Neural progenitor cell (in vitro differentiated cells): ENCODE results near the gene ZFR2. TPM values are rescaled to one million over a fixed set of nuclear protein-coding genes. Genes with fewer than 3 reads are reported as not detected.
"Not testable (repeated sequence)": the region's sequence is repeated elsewhere in the genome, so short reads cannot be mapped to it uniquely, and the experiment has no call there.

Experiments
- DNase-seq: peaks from one replicate; pipeline ENCODE4 v3.0.0-alpha.2; 2016; ENCODE audit warnings: low spot score
- H2AFZ ChIP-seq: fragments of 200-600 bp; sonication (generic); replicated peaks from 2 replicates; pipeline ENCODE4 v1.6.1; 2016; ENCODE audit warnings: antibody characterized with exemption
- H3F3A ChIP-seq: fragments of 200-600 bp; sonication (generic); 2 replicates; pipeline ENCODE4 v1.6.1; 2016; ENCODE audit warnings: antibody characterized with exemption, low read depth
- H3K27ac ChIP-seq: fragments of 200-600 bp; sonication (generic); 2 replicates; pipeline ENCODE4 v1.5.1; 2016; ENCODE audit warnings: mild to moderate bottlenecking
- H3K27me3 ChIP-seq: fragments of 200-600 bp; sonication (generic); 2 replicates; pipeline ENCODE4 v1.6.1; 2016; ENCODE audit warnings: mild to moderate bottlenecking, moderate library complexity
- H3K36me3 ChIP-seq: fragments of 200-600 bp; sonication (generic); 2 replicates; pipeline ENCODE4 v1.5.1; 2016
- H3K4me1 ChIP-seq: fragments of 200-600 bp; sonication (generic); 2 replicates; pipeline ENCODE4 v1.6.1; 2016; ENCODE audit warnings: mixed run types
- H3K4me2 ChIP-seq: fragments of 200-600 bp; sonication (generic); 2 replicates; pipeline ENCODE4 v1.6.1; 2016
- H3K4me3 ChIP-seq: fragments of 200-600 bp; sonication (generic); 2 replicates; pipeline ENCODE4 v1.5.1; 2016
- H3K79me2 ChIP-seq: fragments of 200-600 bp; sonication (generic); 2 replicates; pipeline ENCODE4 v1.6.1; 2016; ENCODE audit warnings: low read depth
- H3K9ac ChIP-seq: fragments of 200-600 bp; sonication (generic); 2 replicates; pipeline ENCODE4 v1.6.1; 2016
- H3K9me3 ChIP-seq: fragments of 200-600 bp; sonication (generic); 2 replicates; pipeline ENCODE4 v1.5.1; 2016; ENCODE audit warnings: low read depth
- H4K20me1 ChIP-seq: fragments of 200-600 bp; sonication (generic); 2 replicates; pipeline ENCODE4 v1.6.1; 2016; ENCODE audit warnings: low read depth
- H3K27ac Mint-ChIP-seq: 3 replicates; pipeline ENCODE4 v1.8.0; 2021; ENCODE audit warnings: mixed read lengths
- H3K27me3 Mint-ChIP-seq: 2 replicates; pipeline ENCODE4 v1.8.0; 2022; ENCODE audit warnings: low read depth, mild to moderate bottlenecking, inconsistent platforms, moderate library complexity, mixed read lengths; ENCODE audit not compliant: insufficient read depth
- H3K36me3 Mint-ChIP-seq: 3 replicates; pipeline ENCODE4 v1.8.0; 2021; ENCODE audit warnings: mixed read lengths
- H3K4me1 Mint-ChIP-seq: 3 replicates; pipeline ENCODE4 v1.8.0; 2021; ENCODE audit warnings: mixed read lengths
- H3K4me3 Mint-ChIP-seq: 3 replicates; pipeline ENCODE4 v1.8.0; 2021; ENCODE audit warnings: mild to moderate bottlenecking, moderate library complexity, mixed read lengths
- H3K9me3 Mint-ChIP-seq: 3 replicates; pipeline ENCODE4 v1.8.0; 2020; ENCODE audit warnings: mixed read lengths
- EZH2 ChIP-seq: fragments of 200-600 bp; sonication (generic); IDR thresholded peaks from 2 replicates; pipeline ENCODE4 v1.6.1; 2017; ENCODE audit warnings: antibody characterized with exemption, mild to moderate bottlenecking, moderate library complexity
- EZH2phosphoT487 ChIP-seq: fragments of 200-600 bp; sonication (generic); IDR thresholded peaks from 2 replicates; pipeline ENCODE4 v1.6.1; 2017; ENCODE audit warnings: antibody characterized with exemption
- total RNA-seq: library from RNA; depleted of rRNA; stranded (reverse); fragments of >200 nt; gene quantifications from 2 replicates; pipeline ENCODE4 v1.2.3, GENCODE V29; 2015; ENCODE audit warnings: low replicate concordance
- TF ChIP-seq, protein P1 (sequence below): fragments of 200-600 bp; sonication (generic); IDR thresholded peaks from 2 replicates; pipeline ENCODE4 v1.5.1; 2017; ENCODE audit warnings: antibody characterized with exemption, mild to moderate bottlenecking

ZFR2 gene
- total RNA-seq, 1 donor from 2014 or later = 8.9 TPM

DNA sequence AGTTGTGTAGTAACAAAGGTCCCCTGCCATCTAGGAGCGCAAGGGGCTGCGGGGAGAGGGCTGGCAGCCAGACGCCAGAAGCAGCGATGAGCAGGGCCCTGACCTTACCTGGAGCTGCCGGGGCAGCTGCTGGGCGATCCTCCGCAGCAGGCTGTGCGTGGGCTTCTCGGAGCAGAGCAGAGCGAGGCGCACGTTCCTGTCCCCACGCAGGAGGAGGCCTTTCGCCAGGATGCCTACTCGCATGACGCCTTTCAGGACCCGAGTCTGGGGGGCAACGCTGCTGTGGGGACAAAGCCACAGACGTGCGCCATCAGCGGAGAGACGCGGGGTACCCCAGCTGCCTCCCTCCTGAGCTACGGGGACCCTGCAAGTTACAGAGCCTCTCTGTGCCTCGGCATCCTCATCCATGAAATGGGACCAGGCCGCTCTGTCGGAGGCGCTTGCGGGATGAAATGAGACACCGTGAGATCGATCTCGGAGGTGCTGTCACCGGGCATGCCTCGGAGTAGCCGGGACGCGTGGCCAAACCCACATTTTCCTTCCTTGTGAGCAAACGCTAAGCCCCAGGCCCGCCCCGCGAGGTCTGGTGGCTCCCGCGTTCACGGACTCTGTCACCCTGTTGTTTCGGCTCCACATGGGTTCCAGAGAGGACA, 52.1 kb downstream of the ZFR2 start:
- Histone ChIP-seq H3K36me3 (no peaks in the 10 kb centered on the region), H3K9me3 (no peaks in the 10 kb centered on the region)

DNA sequence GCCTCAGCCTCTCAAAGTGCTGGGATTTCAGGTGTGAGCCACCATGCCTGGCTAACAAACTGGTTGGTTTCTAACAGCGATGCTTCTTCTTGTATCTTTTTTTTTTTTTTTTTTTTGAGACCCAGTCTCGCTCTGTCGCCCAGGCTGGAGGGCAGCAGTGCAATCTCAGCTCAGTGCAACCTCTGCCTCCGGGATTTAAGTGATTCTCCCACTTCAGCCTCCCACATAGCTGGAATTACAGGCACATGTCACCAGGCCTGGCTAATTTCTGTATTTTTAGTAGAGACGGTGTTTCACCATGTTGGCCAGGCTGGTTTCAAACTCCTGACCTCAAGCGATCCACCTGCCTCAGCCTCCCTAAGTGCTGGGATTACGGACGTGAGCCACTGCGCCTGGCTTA, 52.7 kb downstream of the ZFR2 start:
- not testable (repeated sequence) for H3K9ac ChIP-seq, H3K36me3 ChIP-seq, H3K79me2 ChIP-seq, H3K27me3 Mint-ChIP-seq, H3K27ac ChIP-seq, H4K20me1 ChIP-seq, H2AFZ ChIP-seq, H3F3A ChIP-seq, H3K4me3 Mint-ChIP-seq, H3K27me3 ChIP-seq, H3K9me3 Mint-ChIP-seq, DNase-seq, H3K27ac Mint-ChIP-seq, H3K9me3 ChIP-seq, H3K4me1 ChIP-seq, H3K4me3 ChIP-seq, H3K4me2 ChIP-seq, H3K36me3 Mint-ChIP-seq, H3K4me1 Mint-ChIP-seq

More for the DNA sequence above, 52.1 kb downstream of the ZFR2 start:
- Histone ChIP-seq H3K9ac (no peak overlapping the region), H3K4me2 (no peak overlapping the region), H2AFZ (no peak overlapping the region), H3K27me3 (no peaks in the 10 kb centered on the region), H3K4me1 (no peaks in the 10 kb centered on the region), H3K27ac (no peak overlapping the region), H4K20me1 (peaks cover 4% of the 10 kb centered on the region), H3K4me3 (no peak overlapping the region), H3K79me2 (no peaks in the 10 kb centered on the region), H3F3A (no peaks in the 10 kb centered on the region)
- Mint-ChIP-seq H3K27ac (no peak overlapping the region), H3K27me3 (no peaks in the 10 kb centered on the region), H3K4me3 (no peak overlapping the region), H3K4me1 (peaks cover 8% of the 10 kb centered on the region), H3K9me3 (no peaks in the 10 kb centered on the region), H3K36me3 (no peaks in the 10 kb centered on the region)
- TF ChIP-seq EZH2 (no peak), EZH2phosphoT487 (no peak)
- TF ChIP-seq, protein P1, sequence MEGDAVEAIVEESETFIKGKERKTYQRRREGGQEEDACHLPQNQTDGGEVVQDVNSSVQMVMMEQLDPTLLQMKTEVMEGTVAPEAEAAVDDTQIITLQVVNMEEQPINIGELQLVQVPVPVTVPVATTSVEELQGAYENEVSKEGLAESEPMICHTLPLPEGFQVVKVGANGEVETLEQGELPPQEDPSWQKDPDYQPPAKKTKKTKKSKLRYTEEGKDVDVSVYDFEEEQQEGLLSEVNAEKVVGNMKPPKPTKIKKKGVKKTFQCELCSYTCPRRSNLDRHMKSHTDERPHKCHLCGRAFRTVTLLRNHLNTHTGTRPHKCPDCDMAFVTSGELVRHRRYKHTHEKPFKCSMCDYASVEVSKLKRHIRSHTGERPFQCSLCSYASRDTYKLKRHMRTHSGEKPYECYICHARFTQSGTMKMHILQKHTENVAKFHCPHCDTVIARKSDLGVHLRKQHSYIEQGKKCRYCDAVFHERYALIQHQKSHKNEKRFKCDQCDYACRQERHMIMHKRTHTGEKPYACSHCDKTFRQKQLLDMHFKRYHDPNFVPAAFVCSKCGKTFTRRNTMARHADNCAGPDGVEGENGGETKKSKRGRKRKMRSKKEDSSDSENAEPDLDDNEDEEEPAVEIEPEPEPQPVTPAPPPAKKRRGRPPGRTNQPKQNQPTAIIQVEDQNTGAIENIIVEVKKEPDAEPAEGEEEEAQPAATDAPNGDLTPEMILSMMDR = no peak
- DNase-seq = no peak

DNA sequence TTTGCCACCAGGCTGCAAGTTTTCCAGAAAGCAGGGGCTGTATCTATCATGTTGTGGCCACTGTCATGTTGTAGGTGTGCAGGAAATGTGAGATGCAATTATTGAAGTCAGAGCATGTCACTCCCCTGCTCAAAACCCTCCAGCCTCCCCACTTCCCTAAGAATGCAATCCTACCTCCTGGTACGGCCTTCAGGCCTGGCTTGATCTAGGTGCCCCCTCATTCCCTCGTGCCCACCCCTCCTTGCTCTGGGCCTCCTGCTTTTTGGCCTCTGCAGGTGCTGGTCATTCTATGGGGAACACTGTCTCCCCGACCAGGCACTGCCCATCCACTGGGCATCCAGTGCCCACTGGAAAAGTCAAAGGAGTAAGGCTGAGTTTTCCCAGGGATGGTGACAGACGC, 54.2 kb downstream of the ZFR2 start:
- no peak for DNase-seq
- Histone ChIP-seq H3K27ac (no peak overlapping the region), H3K9ac (no peak overlapping the region), H3K4me2 (no peak overlapping the region), H3K36me3 (no peaks in the 10 kb centered on the region), H3K9me3 (no peaks in the 10 kb centered on the region), H3K4me1 (no peaks in the 10 kb centered on the region), H3F3A (no peaks in the 10 kb centered on the region), H3K27me3 (no peaks in the 10 kb centered on the region), H2AFZ (no peak overlapping the region), H3K79me2 (no peaks in the 10 kb centered on the region), H3K4me3 (no peak overlapping the region), H4K20me1 (peaks cover 4% of the 10 kb centered on the region)
- H3K27me3 Mint-ChIP-seq = no peaks in the 10 kb centered on the region
- no peak overlapping the region for H3K4me3 Mint-ChIP-seq
- no peaks in the 10 kb centered on the region for H3K36me3 Mint-ChIP-seq
- no peak overlapping the region for H3K27ac Mint-ChIP-seq
- peaks cover 8% of the 10 kb centered on the region for H3K4me1 Mint-ChIP-seq
- no peaks in the 10 kb centered on the region for H3K9me3 Mint-ChIP-seq
- TF ChIP-seq EZH2 = no peak
- no peak for TF ChIP-seq EZH2phosphoT487
- TF ChIP-seq, protein P1 = no peak

GRCh38 chr19:3813473-3814392, 55.1 kb downstream of the ZFR2 start:
- TF ChIP-seq, protein P1 = no peak
- TF ChIP-seq EZH2 = no peak
- TF ChIP-seq EZH2phosphoT487 = no peak
- Mint-ChIP-seq H3K36me3 (no peaks in the 10 kb centered on the region), H3K27me3 (peaks cover 2% of the 10 kb centered on the region), H3K4me3 (no peak overlapping the region), H3K4me1 (peaks cover 8% of the 10 kb centered on the region), H3K27ac (no peak overlapping the region), H3K9me3 (no peaks in the 10 kb centered on the region)
- no peak overlapping the region for H3K4me2 ChIP-seq
- no peaks in the 10 kb centered on the region for H3F3A ChIP-seq
- no peak for DNase-seq
- H3K36me3 ChIP-seq = no peaks in the 10 kb centered on the region
- H3K27ac ChIP-seq = no peak overlapping the region
- no peaks in the 10 kb centered on the region for H3K79me2 ChIP-seq
- peaks cover 4% of the 10 kb centered on the region for H4K20me1 ChIP-seq
- H3K4me3 ChIP-seq = no peak overlapping the region
- H3K27me3 ChIP-seq = no peaks in the 10 kb centered on the region
- H3K4me1 ChIP-seq = no peaks in the 10 kb centered on the region
- no peak overlapping the region for H3K9ac ChIP-seq
- H2AFZ ChIP-seq = no peak overlapping the region
- no peaks in the 10 kb centered on the region for H3K9me3 ChIP-seq
